COR-L47 (cell line): ENCODE measurements around the gene ANO8.
"Not testable (repeated sequence)": the region's sequence is repeated elsewhere in the genome, so short reads cannot be mapped to it uniquely, and the experiment has no call there.

Experiments
- DNase-seq: peaks from one replicate; lab custom pipeline; 2025; lab: John Stamatoyannopoulos, UW

ANO8 gene

GRCh38 chr19:17309965-17310461 lies 24.6 kb downstream of the ANO8 start:
- no peak for DNase-seq

GRCh38 chr19:17309198-17309964 lies 25.3 kb downstream of the ANO8 start, which contains the start of gene DDA1:
DDA1 (plus strand) TSS chr19:17309563; CDS start chr19:17309655, 92 bp downstream.
- peak; percentile 100 for DNase-seq

- DNase-seq, result no peak
These were observed 26.7 kb downstream of the ANO8 start for GRCh38 chr19:17307876-17308377.

- DNase-seq, result no peak
These were observed 28.4 kb downstream of the ANO8 start for GRCh38 chr19:17306285-17306714.

- peak; percentile 99 for DNase-seq
These were observed 29.0 kb downstream of the ANO8 start, which contains the start of gene MRPL34 for GRCh38 chr19:17305517-17306284. MRPL34 (plus strand) TSS chr19:17305872; CDS start chr19:17305893, 21 bp downstream.

- DNase-seq, result no peak
These were observed 29.5 kb downstream of the ANO8 start for GRCh38 chr19:17305216-17305516.

- DNase-seq, result no peak
These were observed 30.1 kb downstream of the ANO8 start for GRCh38 chr19:17304386-17305215.

GRCh38 chr19:17303940-17304267 lies 30.8 kb downstream of the ANO8 start:
- DNase-seq, result no peak

GRCh38 chr19:17303167-17303939 lies 31.3 kb downstream of the ANO8 start, which contains the start of gene ABHD8:
ABHD8 (minus strand) TSS chr19:17303425; CDS start chr19:17301616, 1,809 bp downstream.
- DNase-seq, result peak; percentile 92

GRCh38 chr19:17302391-17303166 lies 32.1 kb downstream of the ANO8 start:
- DNase-seq, result no peak

GRCh38 chr19:17300992-17301619 lies 33.5 kb downstream of the ANO8 start:
- DNase-seq, result no peak

GRCh38 chr19:17296976-17297375 lies 37.7 kb downstream of the ANO8 start:
- DNase-seq, result no peak

GRCh38 chr19:17296273-17296672 lies 38.4 kb downstream of the ANO8 start:
- DNase-seq, result peak; percentile 9

GRCh38 chr19:17295551-17295950 lies 39.1 kb downstream of the ANO8 start:
- DNase-seq, result not testable (repeated sequence)

GRCh38 chr19:17294051-17294891 lies 40.4 kb downstream of the ANO8 start:
- DNase-seq, result peak; percentile 6

- DNase-seq, result no peak
These were observed 41.0 kb downstream of the ANO8 start for GRCh38 chr19:17293605-17294004.

- DNase-seq, result peak; percentile 26
These were observed 42.2 kb downstream of the ANO8 start for GRCh38 chr19:17292301-17293074.

GRCh38 chr19:17289489-17289888 lies 45.2 kb downstream of the ANO8 start:
- DNase-seq, result no peak
